Loucy (cell line): ENCODE data around the gene FAM3B.

ENCODE experiments used
- CTCF ChIP-seq: fragments of 200-600 bp; sonication (generic); conservative IDR thresholded peaks from 2 replicates; pipeline ENCODE4 v1.5.1; 2014; ENCODE audit warnings: mild to moderate bottlenecking, antibody characterized with exemption, low read length
- EZH2phosphoT487 ChIP-seq: fragments of 200-600 bp; IDR thresholded peaks from 2 replicates; pipeline ENCODE4 v1.6.1; 2018; ENCODE audit warnings: antibody characterized with exemption, mild to moderate bottlenecking, moderate library complexity, borderline replicate concordance

- no peak for TF ChIP-seq CTCF
- TF ChIP-seq EZH2phosphoT487, result no peak
These were observed 80.9 kb downstream of the FAM3B start for GRCh38 chr21:41397471-41397891.
